ENCODE results near the gene AKR7A2.
A peak's percentile ranks its signal among the peaks of the same experiment; 100 is the strongest.

AKR7A2 gene

DNA sequence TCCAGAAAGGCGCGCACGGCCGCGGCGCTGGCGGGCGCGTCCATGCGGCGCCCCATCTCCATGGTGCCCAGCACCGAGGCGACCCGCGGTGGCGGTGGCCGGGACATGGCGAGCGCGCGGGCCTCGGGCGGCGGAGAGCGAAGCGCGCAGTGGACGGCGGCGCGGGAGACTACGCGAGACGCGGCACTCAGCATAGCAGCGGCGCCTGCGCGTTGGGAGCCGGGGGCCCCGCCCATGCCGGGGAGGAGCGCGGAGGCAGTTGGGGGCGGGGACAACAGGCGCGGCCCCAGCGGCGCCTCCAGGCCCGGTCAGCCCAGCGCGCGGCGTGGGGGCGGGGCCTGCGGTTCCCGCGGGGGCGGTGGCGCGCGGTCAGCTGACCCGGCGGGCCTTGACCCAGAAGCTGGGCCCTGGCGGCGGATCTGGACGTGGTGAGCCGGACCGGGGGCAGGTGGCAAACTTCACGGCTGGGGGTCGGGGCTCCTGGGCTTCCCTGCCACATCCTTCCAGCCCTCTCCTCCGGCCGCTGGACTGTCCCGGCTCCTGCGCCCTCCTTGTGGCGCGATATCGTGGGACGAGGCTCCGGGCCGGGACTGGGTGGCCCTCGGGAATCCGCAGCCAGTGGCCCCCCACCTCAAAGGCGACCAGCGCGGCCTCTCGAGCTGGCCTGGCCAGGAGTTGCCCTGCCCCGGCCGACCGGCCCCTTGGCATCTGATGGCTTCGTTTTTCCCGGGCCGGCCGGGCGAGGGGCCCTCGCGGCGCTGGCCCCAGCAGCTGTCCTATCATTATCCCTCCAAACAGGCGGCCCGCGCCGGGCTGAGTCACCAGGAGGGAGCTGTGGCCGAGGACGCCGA lies at the start of gene AKR7A2, which contains the start of gene SLC66A1:
TSS of gene AKR7A2 (minus strand) at position 214 of the 851 bp plus-strand sequence. CDS start at position 194, 20 bp downstream.
TSS of gene SLC66A1 (plus strand) at position 396 of the 851 bp plus-strand sequence. CDS start 5,352 bp downstream, outside the sequence.
- Histone ChIP-seq H3K36me3 (ENCODE audit: control insufficient read depth, insufficient read depth, low read length) (peaks cover 6% of the 10 kb centered on the region), H3K4me3 (ENCODE audit: low read depth, low read length) (peak within 1 kb of the TSS; percentile 84), H3K9ac (ENCODE audit: low read depth, low read length) (peak within 1 kb of the TSS; percentile 74), H3K9me3 (ENCODE audit: control insufficient read depth, insufficient read depth, low read length) (no peaks in the 10 kb centered on the region), H3K4me1 (ENCODE audit: control insufficient read depth, insufficient read depth, low read length) (peaks cover 2% of the 10 kb centered on the region), H3K27me3 (ENCODE audit: control insufficient read depth, insufficient read depth, low read length) (peaks cover 10% of the 10 kb centered on the region)

DNA sequence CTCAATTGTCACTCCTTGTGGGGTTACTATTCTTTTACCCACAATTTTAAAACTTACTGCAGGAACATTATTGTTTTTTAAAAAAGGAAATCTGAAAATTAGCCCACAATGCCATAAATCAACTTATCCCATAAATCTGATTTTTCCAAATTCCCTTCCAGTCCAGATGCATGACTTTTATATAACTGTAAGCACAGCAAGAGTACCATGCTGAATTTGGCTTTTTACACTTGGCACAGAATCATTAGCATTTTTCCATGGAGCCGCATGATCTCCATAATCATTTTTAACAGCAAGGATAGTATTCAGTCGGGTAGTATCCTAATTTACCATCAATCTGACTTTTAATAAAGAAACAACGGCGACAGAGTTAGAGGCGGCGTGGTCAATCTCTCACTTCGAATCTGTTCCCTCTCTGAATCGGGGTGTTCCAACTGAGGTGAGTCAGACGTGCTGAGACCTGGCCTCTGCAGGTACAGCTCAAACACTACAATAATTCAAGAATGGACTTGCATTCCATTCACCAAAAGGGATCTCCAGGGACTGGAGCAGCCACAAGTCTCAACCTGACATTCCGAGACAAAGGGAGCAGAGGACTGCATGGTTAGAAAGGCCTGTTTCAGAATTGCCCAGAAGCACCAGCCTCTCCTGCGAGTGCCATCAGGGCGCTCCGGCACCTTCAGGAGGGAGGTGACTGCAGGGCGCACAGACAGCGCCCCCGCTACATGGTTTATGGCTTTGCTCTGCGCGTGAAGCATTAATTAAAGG lies 49.1 kb upstream of the AKR7A2 start:
- Histone ChIP-seq H3K4me3 (ENCODE audit: low read depth, low read length) (no peak overlapping the region), H3K9me3 (ENCODE audit: control insufficient read depth, insufficient read depth, low read length) (no peaks in the 10 kb centered on the region)

DNA sequence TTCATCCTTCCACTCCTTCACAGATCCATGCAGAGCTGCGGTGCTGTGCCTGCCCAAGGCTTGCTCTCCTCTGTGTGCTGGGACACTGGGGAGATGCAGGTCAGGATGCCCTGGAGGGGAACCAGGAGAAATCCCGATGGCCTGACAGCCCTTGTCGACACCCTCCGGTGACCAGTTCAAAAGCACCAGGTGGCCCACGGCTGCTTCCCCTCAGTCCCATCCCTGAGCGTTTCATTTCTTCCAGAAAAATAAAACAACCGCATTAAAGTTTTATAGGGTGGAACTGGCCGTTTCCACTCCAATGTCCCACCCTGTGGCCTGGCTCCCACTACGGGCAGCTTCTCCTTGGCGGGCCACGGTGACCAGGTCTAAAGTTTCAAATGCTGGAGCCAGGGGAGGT lies 48.5 kb upstream of the AKR7A2 start:
- Histone ChIP-seq H3K36me3 (ENCODE audit: control insufficient read depth, insufficient read depth, low read length) (peaks cover 13% of the 10 kb centered on the region), H3K4me3 (ENCODE audit: low read depth, low read length) (no peak overlapping the region), H3K4me1 (ENCODE audit: control insufficient read depth, insufficient read depth, low read length) (no peaks in the 10 kb centered on the region), H3K9ac (ENCODE audit: low read depth, low read length) (no peak overlapping the region), H3K27me3 (ENCODE audit: control insufficient read depth, insufficient read depth, low read length) (no peaks in the 10 kb centered on the region), H3K9me3 (ENCODE audit: control insufficient read depth, insufficient read depth, low read length) (no peaks in the 10 kb centered on the region)

More for the DNA sequence above, 49.1 kb upstream of the AKR7A2 start:
- H3K27me3 ChIP-seq (ENCODE audit: control insufficient read depth, insufficient read depth, low read length), result no peaks in the 10 kb centered on the region
- H3K9ac ChIP-seq (ENCODE audit: low read depth, low read length), result no peak overlapping the region
- no peaks in the 10 kb centered on the region for H3K4me1 ChIP-seq (ENCODE audit: control insufficient read depth, insufficient read depth, low read length)
- H3K36me3 ChIP-seq (ENCODE audit: control insufficient read depth, insufficient read depth, low read length), result peaks cover 7% of the 10 kb centered on the region

DNA sequence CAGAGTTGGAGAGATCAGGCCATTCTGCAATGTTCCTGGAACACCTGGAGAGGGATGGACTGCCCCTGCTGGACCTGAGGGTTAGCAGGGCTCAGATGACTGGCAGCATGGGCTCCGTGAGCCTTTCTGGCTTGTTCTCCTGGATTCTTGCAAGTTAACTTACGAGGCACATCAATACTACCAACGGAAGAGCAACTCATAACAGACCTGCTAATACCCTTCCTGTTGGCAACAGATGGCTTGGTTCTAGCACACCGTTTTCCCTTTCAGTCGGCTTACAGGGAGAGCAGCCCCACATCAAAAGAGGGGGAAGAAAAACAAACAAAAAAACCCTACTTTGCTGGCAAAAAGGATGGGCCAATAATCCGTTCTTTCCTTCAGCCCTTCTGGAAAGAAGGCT lies 48.1 kb upstream of the AKR7A2 start:
- H3K9ac ChIP-seq (ENCODE audit: low read depth, low read length), result no peak overlapping the region
- H3K36me3 ChIP-seq (ENCODE audit: control insufficient read depth, insufficient read depth, low read length), result peaks cover 15% of the 10 kb centered on the region
- H3K4me3 ChIP-seq (ENCODE audit: low read depth, low read length), result no peak overlapping the region
- no peaks in the 10 kb centered on the region for H3K27me3 ChIP-seq (ENCODE audit: control insufficient read depth, insufficient read depth, low read length)
- no peaks in the 10 kb centered on the region for H3K9me3 ChIP-seq (ENCODE audit: control insufficient read depth, insufficient read depth, low read length)
- H3K4me1 ChIP-seq (ENCODE audit: control insufficient read depth, insufficient read depth, low read length), result no peaks in the 10 kb centered on the region

DNA sequence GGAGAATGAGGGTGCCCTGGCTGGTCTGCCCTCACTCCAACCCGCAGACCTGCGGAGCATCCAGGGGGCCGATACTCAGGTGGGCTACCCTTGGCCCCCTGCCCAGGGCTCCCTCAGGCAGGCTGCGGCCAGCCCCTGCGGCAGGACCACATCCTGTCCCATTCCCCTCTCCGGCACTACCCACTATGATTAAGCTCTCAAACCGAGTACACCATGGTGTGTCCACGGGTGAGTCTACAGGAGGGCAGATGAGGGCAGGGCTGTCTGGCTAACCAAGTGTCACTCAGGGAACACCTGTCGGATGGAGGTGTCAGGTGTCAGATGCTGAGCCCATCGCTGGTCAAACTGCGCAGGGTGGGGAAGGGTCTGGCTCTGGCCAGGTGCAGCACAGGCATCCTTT lies 47.4 kb upstream of the AKR7A2 start:
- H3K4me1 ChIP-seq (ENCODE audit: control insufficient read depth, insufficient read depth, low read length), result peaks cover 5% of the 10 kb centered on the region
- H3K9ac ChIP-seq (ENCODE audit: low read depth, low read length), result no peak overlapping the region
- H3K9me3 ChIP-seq (ENCODE audit: control insufficient read depth, insufficient read depth, low read length), result no peaks in the 10 kb centered on the region
- H3K4me3 ChIP-seq (ENCODE audit: low read depth, low read length), result no peak overlapping the region
- no peaks in the 10 kb centered on the region for H3K27me3 ChIP-seq (ENCODE audit: control insufficient read depth, insufficient read depth, low read length)
- H3K36me3 ChIP-seq (ENCODE audit: control insufficient read depth, insufficient read depth, low read length), result peaks cover 21% of the 10 kb centered on the region

DNA sequence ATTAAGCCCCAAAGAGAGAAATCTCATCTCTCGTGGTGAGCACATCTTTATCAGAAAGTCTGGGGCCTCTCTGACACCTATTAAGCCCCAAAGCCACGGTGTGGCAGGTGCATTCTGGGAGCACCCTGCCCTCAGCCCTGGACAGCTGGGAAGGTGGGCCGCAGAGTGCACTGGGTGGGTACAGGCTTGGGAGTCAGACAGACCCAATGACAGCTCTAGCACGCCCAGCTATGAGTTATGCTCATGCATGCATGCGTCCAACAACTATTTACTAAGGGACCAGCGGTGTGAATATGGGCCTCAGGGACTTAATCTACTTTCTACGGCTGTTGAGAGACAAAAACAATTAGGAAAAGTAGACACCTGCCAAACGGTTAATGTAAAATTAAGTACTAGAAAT lies 46.8 kb upstream of the AKR7A2 start:
- Histone ChIP-seq H3K4me3 (ENCODE audit: low read depth, low read length) (no peak overlapping the region), H3K27me3 (ENCODE audit: control insufficient read depth, insufficient read depth, low read length) (no peaks in the 10 kb centered on the region), H3K4me1 (ENCODE audit: control insufficient read depth, insufficient read depth, low read length) (peaks cover 11% of the 10 kb centered on the region), H3K9ac (ENCODE audit: low read depth, low read length) (no peak overlapping the region), H3K36me3 (ENCODE audit: control insufficient read depth, insufficient read depth, low read length) (peaks cover 21% of the 10 kb centered on the region), H3K9me3 (ENCODE audit: control insufficient read depth, insufficient read depth, low read length) (no peaks in the 10 kb centered on the region)

DNA sequence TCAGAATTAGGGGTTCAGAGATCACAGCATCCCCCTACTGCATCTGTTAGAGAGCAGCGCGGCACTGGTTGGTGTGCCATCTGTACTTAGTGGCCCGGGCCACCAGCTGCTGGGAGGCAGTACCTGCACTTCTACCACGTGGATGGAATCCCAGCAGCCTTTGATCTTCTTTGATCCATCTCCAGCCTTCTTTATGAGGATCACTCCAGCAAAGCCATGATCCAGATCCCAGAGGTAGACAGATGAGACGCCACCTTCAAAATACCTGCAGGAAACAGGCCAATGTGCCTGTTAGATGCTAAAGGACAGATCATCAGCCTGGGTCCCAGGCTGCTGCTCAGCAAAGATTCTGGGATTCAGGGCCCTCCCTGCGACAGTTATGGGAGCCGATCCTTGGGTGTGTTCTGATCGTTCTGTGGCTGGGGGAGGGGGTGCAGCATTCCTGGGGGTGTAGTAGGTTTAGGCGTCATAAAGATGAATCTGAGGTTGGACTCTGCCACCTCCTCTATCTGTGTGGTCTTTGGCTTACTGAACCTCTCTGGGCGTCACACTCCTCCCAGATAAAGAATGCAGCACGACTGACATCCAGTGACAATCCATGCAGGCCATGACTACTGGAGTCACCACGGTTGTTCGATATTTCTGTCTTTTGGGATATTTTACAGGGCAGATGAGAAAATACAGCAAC lies 45.5 kb upstream of the AKR7A2 start:
- H3K4me3 ChIP-seq (ENCODE audit: low read depth, low read length), result no peak overlapping the region
- peaks cover 28% of the 10 kb centered on the region for H3K36me3 ChIP-seq (ENCODE audit: control insufficient read depth, insufficient read depth, low read length)
- H3K9me3 ChIP-seq (ENCODE audit: control insufficient read depth, insufficient read depth, low read length), result no peaks in the 10 kb centered on the region
- no peak overlapping the region for H3K9ac ChIP-seq (ENCODE audit: low read depth, low read length)
- peaks cover 16% of the 10 kb centered on the region for H3K4me1 ChIP-seq (ENCODE audit: control insufficient read depth, insufficient read depth, low read length)
- no peaks in the 10 kb centered on the region for H3K27me3 ChIP-seq (ENCODE audit: control insufficient read depth, insufficient read depth, low read length)

DNA sequence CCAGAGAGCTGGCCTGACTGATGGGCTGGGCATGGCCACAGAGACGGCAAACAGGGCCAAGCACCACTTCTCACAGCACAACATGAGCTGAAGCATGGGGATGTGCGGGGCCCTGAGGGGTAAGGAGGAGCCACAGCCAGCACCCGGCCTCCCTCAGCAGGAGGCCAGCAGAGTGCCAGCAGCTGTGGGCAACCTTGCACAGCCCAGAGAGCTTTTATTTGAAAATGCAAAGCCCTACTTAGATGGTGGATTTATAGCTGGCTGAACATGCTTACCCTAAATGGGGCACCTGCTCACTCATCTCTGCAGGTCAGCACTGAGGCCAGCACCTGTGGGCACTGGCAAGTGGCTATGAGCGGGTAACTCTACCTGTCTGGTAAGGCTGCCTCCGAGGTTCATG lies 44.3 kb upstream of the AKR7A2 start:
- Histone ChIP-seq H3K9me3 (ENCODE audit: control insufficient read depth, insufficient read depth, low read length) (no peaks in the 10 kb centered on the region), H3K36me3 (ENCODE audit: control insufficient read depth, insufficient read depth, low read length) (peaks cover 36% of the 10 kb centered on the region), H3K4me3 (ENCODE audit: low read depth, low read length) (no peak overlapping the region), H3K27me3 (ENCODE audit: control insufficient read depth, insufficient read depth, low read length) (no peaks in the 10 kb centered on the region), H3K4me1 (ENCODE audit: control insufficient read depth, insufficient read depth, low read length) (peaks cover 16% of the 10 kb centered on the region), H3K9ac (ENCODE audit: low read depth, low read length) (no peak overlapping the region)

DNA sequence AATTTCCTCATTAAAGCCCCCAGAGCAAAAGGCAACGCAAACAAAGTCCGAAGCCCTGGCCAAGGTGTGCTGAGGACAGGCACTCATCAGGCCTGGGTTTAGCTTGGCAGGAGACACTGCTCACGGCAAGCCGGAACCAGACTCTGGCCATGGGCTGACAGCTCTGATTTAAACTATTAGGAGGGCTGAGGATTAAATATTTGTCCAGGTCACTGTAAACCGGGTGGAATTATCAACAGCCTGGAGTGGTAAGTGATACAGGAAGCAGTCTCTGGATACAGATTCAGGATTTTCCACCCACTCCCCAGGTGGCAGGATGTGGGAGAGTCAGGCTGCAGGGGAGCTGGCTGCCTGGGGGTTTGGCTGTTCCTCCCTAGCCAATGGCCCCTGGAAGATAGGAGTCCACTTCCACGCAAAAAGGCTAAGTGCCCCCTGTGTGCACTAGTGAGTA lies 42.6 kb upstream of the AKR7A2 start:
- Histone ChIP-seq H3K36me3 (ENCODE audit: control insufficient read depth, insufficient read depth, low read length) (peaks cover 42% of the 10 kb centered on the region), H3K9me3 (ENCODE audit: control insufficient read depth, insufficient read depth, low read length) (no peaks in the 10 kb centered on the region), H3K9ac (ENCODE audit: low read depth, low read length) (no peak overlapping the region), H3K27me3 (ENCODE audit: control insufficient read depth, insufficient read depth, low read length) (no peaks in the 10 kb centered on the region), H3K4me1 (ENCODE audit: control insufficient read depth, insufficient read depth, low read length) (peaks cover 16% of the 10 kb centered on the region), H3K4me3 (ENCODE audit: low read depth, low read length) (no peak overlapping the region)

DNA sequence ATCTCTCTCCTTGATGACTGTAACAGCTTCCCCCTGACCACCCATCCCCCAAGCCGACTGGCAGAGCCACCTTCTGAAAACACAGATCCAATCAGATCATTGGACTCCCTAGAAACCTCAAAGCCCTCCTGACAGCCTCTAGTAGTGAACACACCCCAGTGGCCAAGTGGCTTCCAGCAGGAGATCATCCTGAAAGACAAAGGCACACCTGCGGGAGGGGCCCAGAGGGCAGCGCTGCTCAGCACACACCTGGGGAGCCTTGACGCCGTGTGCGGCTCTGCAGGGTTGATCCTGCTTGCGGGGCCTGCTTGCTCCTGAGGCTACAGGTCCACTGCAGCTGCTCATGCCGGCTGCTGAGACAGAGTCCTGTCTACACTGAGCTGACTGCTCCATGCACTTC lies 41.7 kb upstream of the AKR7A2 start:
- Histone ChIP-seq H3K27me3 (ENCODE audit: control insufficient read depth, insufficient read depth, low read length) (no peaks in the 10 kb centered on the region), H3K36me3 (ENCODE audit: control insufficient read depth, insufficient read depth, low read length) (peaks cover 46% of the 10 kb centered on the region), H3K4me1 (ENCODE audit: control insufficient read depth, insufficient read depth, low read length) (peaks cover 16% of the 10 kb centered on the region), H3K4me3 (ENCODE audit: low read depth, low read length) (no peak overlapping the region), H3K9me3 (ENCODE audit: control insufficient read depth, insufficient read depth, low read length) (no peaks in the 10 kb centered on the region), H3K9ac (ENCODE audit: low read depth, low read length) (no peak overlapping the region)

DNA sequence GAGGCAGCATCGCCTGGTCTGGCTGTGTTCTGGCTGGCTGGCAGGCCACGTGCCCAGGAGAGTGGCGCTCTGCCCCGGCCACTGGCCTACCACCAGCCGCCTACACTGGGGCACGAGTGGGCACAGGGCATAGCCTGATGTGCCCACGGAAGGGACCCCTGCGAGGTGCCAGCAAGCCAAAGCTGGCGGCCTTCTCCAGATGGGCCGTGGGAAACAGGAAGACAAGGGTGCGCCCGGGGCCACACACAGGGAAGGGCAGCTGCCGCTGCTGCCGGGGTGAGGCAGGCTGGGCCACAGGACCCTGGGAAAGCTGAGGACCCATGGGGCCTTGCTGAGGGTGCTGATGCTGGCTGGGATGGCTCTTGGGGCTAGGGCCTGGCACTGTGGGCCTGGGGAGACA lies 40.9 kb upstream of the AKR7A2 start:
- Histone ChIP-seq H3K4me1 (ENCODE audit: control insufficient read depth, insufficient read depth, low read length) (peaks cover 16% of the 10 kb centered on the region), H3K9me3 (ENCODE audit: control insufficient read depth, insufficient read depth, low read length) (no peaks in the 10 kb centered on the region), H3K4me3 (ENCODE audit: low read depth, low read length) (no peak overlapping the region), H3K27me3 (ENCODE audit: control insufficient read depth, insufficient read depth, low read length) (no peaks in the 10 kb centered on the region), H3K9ac (ENCODE audit: low read depth, low read length) (no peak overlapping the region), H3K36me3 (ENCODE audit: control insufficient read depth, insufficient read depth, low read length) (peaks cover 49% of the 10 kb centered on the region)

Measured in iPS-15b (cell line).